Measurements from ENCODE around the gene TEX22.

TEX22 gene

GRCh38 chr14:105367116-105368031 is 31.0 kb upstream of the TEX22 start:
- TF ChIP-seq CTCF (IDR thresholded peaks at IDR 0.05; ENCODE audit: low read depth, low read length) = no peak
- no peak for DNase-seq (ENCODE audit: low read depth in 2 of 2)
- H3K4me3 ChIP-seq (replicated peaks in 1 of 2; ENCODE audit: low read depth in 2 of 2, low read length in 2 of 2) = no peak overlapping the region

GRCh38 chr14:105368032-105368417 is 30.3 kb upstream of the TEX22 start:
- no peak for TF ChIP-seq CTCF (IDR thresholded peaks at IDR 0.05; ENCODE audit: low read depth, low read length)
- no peak overlapping the region for H3K4me3 ChIP-seq (replicated peaks in 1 of 2; ENCODE audit: low read depth in 2 of 2, low read length in 2 of 2)
- DNase-seq (ENCODE audit: low read depth in 2 of 2) = no peak

GRCh38 chr14:105368426-105368825 is 29.9 kb upstream of the TEX22 start:
- no peak for TF ChIP-seq CTCF (IDR thresholded peaks at IDR 0.05; ENCODE audit: low read depth, low read length)
- H3K4me3 ChIP-seq (replicated peaks in 1 of 2; ENCODE audit: low read depth in 2 of 2, low read length in 2 of 2) = no peak overlapping the region
- no peak for DNase-seq (ENCODE audit: low read depth in 2 of 2)

- H3K4me3 ChIP-seq (replicated peaks in 1 of 2; ENCODE audit: low read depth in 2 of 2, low read length in 2 of 2) = no peak overlapping the region
- no peak for TF ChIP-seq CTCF (IDR thresholded peaks at IDR 0.05; ENCODE audit: low read depth, low read length)
- no peak for DNase-seq (ENCODE audit: low read depth in 2 of 2)
Measured at GRCh38 chr14:105368910-105369652, 29.3 kb upstream of the TEX22 start.

GRCh38 chr14:105369653-105370040 is 28.7 kb upstream of the TEX22 start:
- TF ChIP-seq CTCF (IDR thresholded peaks at IDR 0.05; ENCODE audit: low read depth, low read length) = no peak
- no peak for DNase-seq (ENCODE audit: low read depth in 2 of 2)
- no peak overlapping the region for H3K4me3 ChIP-seq (replicated peaks in 1 of 2; ENCODE audit: low read depth in 2 of 2, low read length in 2 of 2)

- TF ChIP-seq CTCF (IDR thresholded peaks at IDR 0.05; ENCODE audit: low read depth, low read length) = no peak
- no peak for DNase-seq (ENCODE audit: low read depth in 2 of 2)
- no peak overlapping the region for H3K4me3 ChIP-seq (replicated peaks in 1 of 2; ENCODE audit: low read depth in 2 of 2, low read length in 2 of 2)
Measured at GRCh38 chr14:105374389-105374788, 23.9 kb upstream of the TEX22 start.

Measured in cardiac fibroblast (primary cell).